ENCODE data around the gene CAMSAP1. TPM values are rescaled to one million over a fixed set of nuclear protein-coding genes. Genes with fewer than 3 reads are reported as not detected.

Gene CAMSAP1
- total and polyA plus RNA-seq, 9 of the 15 experiments (the other 6 are each of a cell fraction or from before 2014, with no cell fraction given) = 1.5 to 28.8 (median 14.3) TPM

- TF ChIP-seq, protein P1, sequence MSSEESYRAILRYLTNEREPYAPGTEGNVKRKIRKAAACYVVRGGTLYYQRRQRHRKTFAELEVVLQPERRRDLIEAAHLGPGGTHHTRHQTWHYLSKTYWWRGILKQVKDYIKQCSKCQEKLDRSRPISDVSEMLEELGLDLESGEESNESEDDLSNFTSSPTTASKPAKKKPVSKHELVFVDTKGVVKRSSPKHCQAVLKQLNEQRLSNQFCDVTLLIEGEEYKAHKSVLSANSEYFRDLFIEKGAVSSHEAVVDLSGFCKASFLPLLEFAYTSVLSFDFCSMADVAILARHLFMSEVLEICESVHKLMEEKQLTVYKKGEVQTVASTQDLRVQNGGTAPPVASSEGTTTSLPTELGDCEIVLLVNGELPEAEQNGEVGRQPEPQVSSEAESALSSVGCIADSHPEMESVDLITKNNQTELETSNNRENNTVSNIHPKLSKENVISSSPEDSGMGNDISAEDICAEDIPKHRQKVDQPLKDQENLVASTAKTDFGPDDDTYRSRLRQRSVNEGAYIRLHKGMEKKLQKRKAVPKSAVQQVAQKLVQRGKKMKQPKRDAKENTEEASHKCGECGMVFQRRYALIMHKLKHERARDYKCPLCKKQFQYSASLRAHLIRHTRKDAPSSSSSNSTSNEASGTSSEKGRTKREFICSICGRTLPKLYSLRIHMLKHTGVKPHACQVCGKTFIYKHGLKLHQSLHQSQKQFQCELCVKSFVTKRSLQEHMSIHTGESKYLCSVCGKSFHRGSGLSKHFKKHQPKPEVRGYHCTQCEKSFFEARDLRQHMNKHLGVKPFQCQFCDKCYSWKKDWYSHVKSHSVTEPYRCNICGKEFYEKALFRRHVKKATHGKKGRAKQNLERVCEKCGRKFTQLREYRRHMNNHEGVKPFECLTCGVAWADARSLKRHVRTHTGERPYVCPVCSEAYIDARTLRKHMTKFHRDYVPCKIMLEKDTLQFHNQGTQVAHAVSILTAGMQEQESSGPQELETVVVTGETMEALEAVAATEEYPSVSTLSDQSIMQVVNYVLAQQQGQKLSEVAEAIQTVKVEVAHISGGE (CRISPR knock-in tag; IDR thresholded peaks at IDR 0.05) = no peak
- TF ChIP-seq ZNF24 (IDR thresholded peaks at IDR 0.05) = no peak
These were observed 95.5 kb downstream of the CAMSAP1 start (continued) for GRCh38 chr9:135811801-135812200.

- ATAC-seq (no peak), DNase-seq (ENCODE audit: extremely low read depth in 1 of 4, low spot score in 3 of 4) (no peak), FAIRE-seq (no peak)
- BruUV-seq (replicated peaks) = no TSS peak
- Histone ChIP-seq H2AFZ (ENCODE audit: low read depth, low read length) (no peak overlapping the region), H3K27ac (ENCODE audit: extremely low read depth, low read depth, low read length) (no peak overlapping the region), H3K9me1 (ENCODE audit: control insufficient read depth, insufficient read depth, low read length) (no peaks in the 10 kb centered on the region), H3K4me2 (ENCODE audit: insufficient read depth, low read length) (no peak overlapping the region), H3K27me3 (ENCODE audit: control insufficient read depth in 2 of 2, insufficient read depth in 2 of 2, low read length in 2 of 2) (no peaks in the 10 kb centered on the region), H3K36me3 (ENCODE audit: control insufficient read depth, insufficient read depth, low read length) (peaks cover 59% of the 10 kb centered on the region; the same call in 2 of the 3 replicates), H3K79me2 (ENCODE audit: control insufficient read depth, insufficient read depth, low read length) (no peaks in the 10 kb centered on the region), H3K9ac (ENCODE audit: insufficient read depth in 1 of 2, low read depth in 2 of 2, low read length in 2 of 2) (no peak overlapping the region), H3K4me3 (no peak overlapping the region), H3K4me1 (replicated peaks in 1 of 2; ENCODE audit: control insufficient read depth in 2 of 2, insufficient read depth in 2 of 2, low read length in 2 of 2) (no peaks in the 10 kb centered on the region), H3K9me3 (replicated peaks; ENCODE audit: control insufficient read depth, insufficient read depth, low read depth, low read length) (no peaks in the 10 kb centered on the region), H4K20me1 (replicated peaks; ENCODE audit: control insufficient read depth, insufficient read depth, low read length) (0 out of 2 replicates have a peak, but pooled peaks cover 4% of the 10 kb centered on the region)
- in situ Hi-C loops (cut with MboI) = no loop called here
- intact Hi-C loops (cut with micrococcal nuclease) = no loop called here
- CTCF ChIA-PET (ENCODE audit: low intra/inter-chr PET ratio) = no interaction called here
- WGBS (ENCODE audit: insufficient coverage, low coverage, missing lambda C conversion rate) = 94% methylated on average over 23 of the region's 23 CpGs
- POLR2A ChIA-PET = no interaction called here
- TF ChIP-seq POLR2G (IDR thresholded peaks at IDR 0.05; ENCODE audit: low read depth, low read length) (0 out of 2 replicates have a peak, but pooled peaks have one; percentile 18), NFIC (IDR thresholded peaks at IDR 0.05) (peak; percentile 66), XRCC4 (IDR thresholded peaks at IDR 0.05; ENCODE audit: extremely low read depth, insufficient read depth, insufficient read length) (no peak), CGGBP1 (CRISPR knock-in tag; IDR thresholded peaks at IDR 0.05) (no peak)
These were observed 96.4 kb downstream of the CAMSAP1 start for GRCh38 chr9:135810806-135811575.
